SK-N-SH (cell line): ENCODE measurements around the gene MPC1.

Experiments used
- CHD2 ChIP-seq: fragments of 150-350 bp; IDR thresholded peaks from 2 replicates; pipeline ENCODE4 v1.6.1; 2018; ENCODE audit warnings: low read length; ENCODE audit not compliant: partially characterized antibody
- CTCF ChIP-seq: fragments of 200-600 bp; sonication (generic); IDR thresholded peaks from 2 replicates; pipeline ENCODE4 v1.6.1; 2017; ENCODE audit warnings: antibody characterized with exemption, mild to moderate bottlenecking, moderate library complexity
- ELF1 ChIP-seq: IDR thresholded peaks from 2 replicates; pipeline ENCODE4 v1.4.0; 2012
- EP300 ChIP-seq, 2 experiments: IDR thresholded peaks; 2 replicates each; pipeline versions ENCODE4 v1.4.0 to v1.6.1; 2012; ENCODE audit warnings: borderline replicate concordance in 1 of 2, low read depth in 1 of 2, low read length in 1 of 2
- GABPA ChIP-seq: IDR thresholded peaks from 2 replicates; pipeline ENCODE4 v1.4.0; 2012; ENCODE audit warnings: low read depth, mild to moderate bottlenecking
- JUND ChIP-seq: IDR thresholded peaks from 2 replicates; pipeline ENCODE4 v1.4.0; 2012
- PBX3 ChIP-seq: IDR thresholded peaks from 2 replicates; pipeline ENCODE4; 2012
- RCOR1 ChIP-seq: fragments of 150-350 bp; IDR thresholded peaks from 2 replicates; pipeline ENCODE4 v1.6.1; 2017; ENCODE audit warnings: antibody characterized with exemption, low read length
- REST ChIP-seq: IDR thresholded peaks from 2 replicates; pipeline ENCODE4 v1.6.1; 2012; ENCODE audit warnings: mild to moderate bottlenecking, low read depth, low read length, moderate library complexity
- TAF1 ChIP-seq: IDR thresholded peaks from 2 replicates; pipeline ENCODE4 v1.6.1; 2012; ENCODE audit warnings: low read depth, mild to moderate bottlenecking, low read length, moderate library complexity, borderline replicate concordance
- TCF12 ChIP-seq: IDR thresholded peaks from 2 replicates; pipeline ENCODE4 v1.4.0; 2012

GRCh38 chr6:166423051-166423745, 40.5 kb upstream of the MPC1 start:
- no peak for TF ChIP-seq TCF12
- TF ChIP-seq EP300 (IDR thresholded peaks at IDR 0.05; ENCODE audit: borderline replicate concordance in 1 of 2, low read depth in 1 of 2, low read length in 1 of 2) = no peak
- no peak for TF ChIP-seq TAF1
- no peak for TF ChIP-seq CTCF
- no peak for TF ChIP-seq GABPA
- TF ChIP-seq CHD2 = no peak
- no peak for TF ChIP-seq REST
- TF ChIP-seq ELF1 = no peak
- TF ChIP-seq RCOR1 = no peak
- TF ChIP-seq PBX3 = no peak
- TF ChIP-seq JUND = no peak
